ENCODE measurements around the gene ABCC3. TPM values are rescaled to one million over a fixed set of nuclear protein-coding genes. Genes with fewer than 3 reads are reported as not detected.

ABCC3 gene
- total RNA-seq, 1 experiment from 2014 or later, result 66.2 TPM

DNA sequence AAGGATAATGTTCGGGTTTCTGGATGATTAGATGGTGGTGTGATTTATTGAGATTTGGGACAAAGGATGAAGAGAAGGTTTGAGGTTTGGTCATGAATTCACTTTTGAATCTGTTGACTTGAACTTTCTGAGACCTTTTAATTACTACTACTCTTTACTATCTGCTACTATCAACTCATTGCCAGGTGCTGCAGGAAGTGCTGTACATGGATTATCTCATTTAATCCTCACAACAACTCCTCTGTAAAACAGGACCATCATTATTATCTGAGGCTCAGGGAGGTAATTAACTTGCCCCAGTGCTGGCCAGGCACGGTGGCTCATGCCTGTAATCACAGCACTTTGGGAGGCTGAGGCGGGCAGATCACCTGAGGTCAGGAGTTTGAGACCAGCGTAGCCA, 76.0 kb downstream of the ABCC3 start (continued):
- no peak for TF ChIP-seq TCF7L2 (IDR thresholded peaks at IDR 0.05; ENCODE audit: borderline replicate concordance, extremely low read depth, insufficient read depth, insufficient read length)
- TF ChIP-seq POLR2AphosphoS5 (IDR thresholded peaks at IDR 0.05; ENCODE audit: low read depth, low read length), result no peak
- TF ChIP-seq ZFX (IDR thresholded peaks at IDR 0.05), result no peak
- TF ChIP-seq POLR2A (IDR thresholded peaks at IDR 0.05; ENCODE audit: borderline replicate concordance, extremely low read depth, insufficient read depth, insufficient read length), result no peak
- TF ChIP-seq, protein P1, sequence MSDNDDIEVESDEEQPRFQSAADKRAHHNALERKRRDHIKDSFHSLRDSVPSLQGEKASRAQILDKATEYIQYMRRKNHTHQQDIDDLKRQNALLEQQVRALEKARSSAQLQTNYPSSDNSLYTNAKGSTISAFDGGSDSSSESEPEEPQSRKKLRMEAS (IDR thresholded peaks at IDR 0.05), result no peak
- TF ChIP-seq SIN3A (IDR thresholded peaks at IDR 0.05; ENCODE audit: low read depth), result no peak
- no peak for TF ChIP-seq SP1 (IDR thresholded peaks at IDR 0.05; ENCODE audit: low read depth)
- TF ChIP-seq ELF1 (IDR thresholded peaks at IDR 0.05; ENCODE audit: borderline replicate concordance, low read depth), result no peak

DNA sequence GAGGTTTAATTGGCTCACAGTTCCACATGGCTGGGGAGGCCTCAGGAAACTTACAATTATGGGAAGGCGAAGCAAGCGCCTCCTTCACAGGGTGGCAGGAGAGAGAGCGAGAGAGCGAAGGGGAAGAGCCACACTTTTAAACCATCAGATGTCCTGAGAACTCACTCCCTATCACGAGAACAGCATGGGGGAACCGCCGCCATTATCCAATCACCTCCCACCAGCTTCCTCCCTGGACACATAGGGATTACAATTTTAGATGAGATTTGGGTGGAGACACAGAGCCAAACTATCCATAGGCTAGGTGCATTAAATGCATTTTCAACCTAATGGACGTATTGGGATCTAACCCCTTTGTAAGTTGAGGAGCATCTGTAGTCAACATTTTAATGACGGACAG, 78.0 kb downstream of the ABCC3 start:
- DNase-seq (ENCODE audit: low read depth, low spot score) (no peak), ATAC-seq (no peak)
- Histone ChIP-seq H3K9me3 (ENCODE audit: control insufficient read depth in 1 of 2, insufficient read depth in 1 of 2, low read depth in 1 of 2, low read length in 2 of 2) (no peaks in the 10 kb centered on the region), H3K4me3 (replicated peaks in 1 of 2; ENCODE audit: low read depth in 1 of 2, low read length in 2 of 2) (no peak overlapping the region), H3K36me3 (ENCODE audit: control insufficient read depth in 1 of 2, insufficient read depth in 2 of 2, low read length in 2 of 2) (no peaks in the 10 kb centered on the region), H3K4me1 (ENCODE audit: control insufficient read depth in 1 of 2, insufficient read depth in 2 of 2, low read length in 2 of 2) (peaks cover 24 to 43% of the 10 kb centered on the region in 2 experiments), H3K79me2 (ENCODE audit: insufficient read depth, low read length) (peaks cover 14% of the 10 kb centered on the region), H3K4me2 (ENCODE audit: low read length) (no peak overlapping the region), H3K9me2 (ENCODE audit: insufficient read depth) (no peaks in the 10 kb centered on the region), H3K9ac (ENCODE audit: low read length) (no peak overlapping the region), H4K20me1 (ENCODE audit: insufficient read depth) (no peaks in the 10 kb centered on the region), H3K27ac (ENCODE audit: low read depth, low read length) (no peak overlapping the region), H2AFZ (ENCODE audit: low read depth, low read length, poor library complexity, severe bottlenecking) (no peak overlapping the region), H3K27me3 (ENCODE audit: insufficient read depth, low read length) (no peaks in the 10 kb centered on the region)
- TF ChIP-seq, protein P2, sequence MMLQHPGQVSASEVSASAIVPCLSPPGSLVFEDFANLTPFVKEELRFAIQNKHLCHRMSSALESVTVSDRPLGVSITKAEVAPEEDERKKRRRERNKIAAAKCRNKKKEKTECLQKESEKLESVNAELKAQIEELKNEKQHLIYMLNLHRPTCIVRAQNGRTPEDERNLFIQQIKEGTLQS (IDR thresholded peaks at IDR 0.05), result no peak
- no peak for TF ChIP-seq POLR2A (IDR thresholded peaks at IDR 0.05; ENCODE audit: borderline replicate concordance, extremely low read depth, insufficient read depth, insufficient read length)
- TF ChIP-seq EZH2phosphoT487 (IDR thresholded peaks at IDR 0.05; ENCODE audit: borderline replicate concordance), result no peak
- TF ChIP-seq TCF7L2 (IDR thresholded peaks at IDR 0.05; ENCODE audit: borderline replicate concordance, extremely low read depth, insufficient read depth, insufficient read length), result no peak
- no peak for TF ChIP-seq SIN3A (IDR thresholded peaks at IDR 0.05; ENCODE audit: low read depth)
- no peak for TF ChIP-seq FOSL1 (IDR thresholded peaks at IDR 0.05; ENCODE audit: low read depth)
- TF ChIP-seq CBX3 (IDR thresholded peaks at IDR 0.05; ENCODE audit: low read depth), result no peak
- TF ChIP-seq EGR1 (IDR thresholded peaks at IDR 0.05; ENCODE audit: low read depth), result no peak
- no peak for TF ChIP-seq SRF (IDR thresholded peaks at IDR 0.05; ENCODE audit: low read depth)
- no peak for TF ChIP-seq CEBPB (IDR thresholded peaks at IDR 0.05; ENCODE audit: low read depth)
- TF ChIP-seq, protein P1 (IDR thresholded peaks at IDR 0.05), result no peak
- TF ChIP-seq, protein P3, sequence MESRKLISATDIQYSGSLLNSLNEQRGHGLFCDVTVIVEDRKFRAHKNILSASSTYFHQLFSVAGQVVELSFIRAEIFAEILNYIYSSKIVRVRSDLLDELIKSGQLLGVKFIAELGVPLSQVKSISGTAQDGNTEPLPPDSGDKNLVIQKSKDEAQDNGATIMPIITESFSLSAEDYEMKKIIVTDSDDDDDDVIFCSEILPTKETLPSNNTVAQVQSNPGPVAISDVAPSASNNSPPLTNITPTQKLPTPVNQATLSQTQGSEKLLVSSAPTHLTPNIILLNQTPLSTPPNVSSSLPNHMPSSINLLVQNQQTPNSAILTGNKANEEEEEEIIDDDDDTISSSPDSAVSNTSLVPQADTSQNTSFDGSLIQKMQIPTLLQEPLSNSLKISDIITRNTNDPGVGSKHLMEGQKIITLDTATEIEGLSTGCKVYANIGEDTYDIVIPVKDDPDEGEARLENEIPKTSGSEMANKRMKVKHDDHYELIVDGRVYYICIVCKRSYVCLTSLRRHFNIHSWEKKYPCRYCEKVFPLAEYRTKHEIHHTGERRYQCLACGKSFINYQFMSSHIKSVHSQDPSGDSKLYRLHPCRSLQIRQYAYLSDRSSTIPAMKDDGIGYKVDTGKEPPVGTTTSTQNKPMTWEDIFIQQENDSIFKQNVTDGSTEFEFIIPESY (IDR thresholded peaks at IDR 0.05; ENCODE audit: extremely low read depth, insufficient replicate concordance, low read length), result no peak
- ChIA-PET POLR2A (interaction anchor here (0.5 kb wide), 1 partner anchor 9 kb away, joined by 5 read pairs; no protein-coding TSS in a partner anchor), RAD21 (ENCODE audit: low non-redundant PET in 1 of 2, low total read pairs in 2 of 2, uncharacterized antibody in 2 of 2, unreplicated experiment in 2 of 2) (no interaction called here), CTCF (no interaction called here)
- no TSS peak for BruUV-seq (replicated peaks)
- intact Hi-C loops (cut with micrococcal nuclease), result no loop called here
